ENCODE data around the gene FNDC3B. TPM values are rescaled to one million over a fixed set of nuclear protein-coding genes. Genes with fewer than 3 reads are reported as not detected.

FNDC3B gene
- total and polyA plus RNA-seq, 2 of the 8 experiments (the other 6 are each of a cell fraction or from before 2014, with no cell fraction given), result 14.1 to 44.4 TPM

- 78% methylated on average over 1 of the region's 1 CpG; no CpG with 5 or more reads in 1 of the 2 experiments for WGBS, 2 experiments (ENCODE audit: extremely low coverage in 1 of 2, insufficient coverage in 1 of 2, insufficient read length in 1 of 2, insufficient replicate concordance in 2 of 2, low coverage in 1 of 2, low lambda C conversion rate in 2 of 2, missing lambda C conversion rate in 1 of 2)
- Histone ChIP-seq H3K18ac (ENCODE audit: extremely low read depth, low read length) (no peak overlapping the region), H4K5ac (ENCODE audit: insufficient read length, low read depth, low read length) (no peak overlapping the region), H3K14ac (ENCODE audit: insufficient read length) (no peak overlapping the region), H3K27ac (ENCODE audit: low read depth, low read length) (no peak overlapping the region), H3K4me3 (ENCODE audit: extremely low read depth in 1 of 4, insufficient read depth in 2 of 4, low read depth in 3 of 4, low read length in 4 of 4) (no peak overlapping the region), H4K91ac (replicated peaks; ENCODE audit: insufficient read length, low read length) (no peak overlapping the region), H2BK20ac (ENCODE audit: low read length) (no peak overlapping the region), H3K4ac (replicated peaks; ENCODE audit: insufficient read length, low read depth, low read length) (no peak overlapping the region), H3K36me3 (ENCODE audit: control insufficient read depth in 2 of 4, insufficient read depth in 4 of 4, low read length in 3 of 4) (peaks cover 0 to 12% (median 1%) of the 10 kb centered on the region in 4 experiments; a peak in 3 of 8 replicates), H2BK5ac (ENCODE audit: low read depth, low read length) (no peak overlapping the region), H3K23ac (ENCODE audit: insufficient read length) (no peak overlapping the region), H3K9ac (replicated peaks in 1 of 4; ENCODE audit: extremely low read depth in 1 of 4, low read depth in 3 of 4, low read length in 3 of 4) (no peak overlapping the region), H3K9me3 (ENCODE audit: insufficient read depth in 2 of 2, low read depth in 1 of 2, low read length in 1 of 2) (0 out of 4 replicates have a peak, but pooled peaks cover 0 to 4% of the 10 kb centered on the region in 2 experiments), H3K79me2 (ENCODE audit: control insufficient read depth in 1 of 2, insufficient read depth in 2 of 2, low read length in 2 of 2) (no peaks in the 10 kb centered on the region), H2BK12ac (ENCODE audit: low read depth, low read length) (no peak overlapping the region), H4K8ac (ENCODE audit: extremely low read depth, insufficient read depth, low read length) (no peak overlapping the region), H3K23me2 (ENCODE audit: low read depth, low read length) (no peaks in the 10 kb centered on the region), H3K56ac (replicated peaks; ENCODE audit: insufficient read length, low read depth, low read length) (no peak overlapping the region), H2AK5ac (ENCODE audit: low read depth, low read length) (no peak overlapping the region), H3K4me1 (replicated peaks in 1 of 4; ENCODE audit: control insufficient read depth in 3 of 4, insufficient read depth in 4 of 4, low read length in 3 of 4) (no peaks in the 10 kb centered on the region), H4K20me1 (replicated peaks in 1 of 2; ENCODE audit: control insufficient read depth in 1 of 2, insufficient read depth in 2 of 2, low read length in 2 of 2) (no peaks in the 10 kb centered on the region), H3K27me3 (replicated peaks in 1 of 4; ENCODE audit: control insufficient read depth in 3 of 4, extremely low read depth in 1 of 4, insufficient read depth in 3 of 4, low read length in 3 of 4) (no peaks in the 10 kb centered on the region), H3K4me2 (ENCODE audit: insufficient read depth in 1 of 2, low read depth in 2 of 2, low read length in 2 of 2) (no peak overlapping the region), H3K79me1 (ENCODE audit: low read depth, low read length) (no peaks in the 10 kb centered on the region), H2BK15ac (ENCODE audit: low read length) (no peak overlapping the region), H2BK120ac (replicated peaks; ENCODE audit: low read depth, low read length) (no peak overlapping the region), H2AFZ (ENCODE audit: low read length) (no peak overlapping the region)
- TF ChIP-seq FOSL1 (IDR thresholded peaks at IDR 0.05; ENCODE audit: insufficient read depth, low read depth, low read length) (no peak), TAF1 (IDR thresholded peaks at IDR 0.05; ENCODE audit: low read depth, low read length) (no peak), EP300 (IDR thresholded peaks at IDR 0.05; ENCODE audit: borderline replicate concordance in 1 of 2, low read depth in 2 of 2, low read length in 2 of 2) (no peak), RAD21 (IDR thresholded peaks at IDR 0.05 in 1 of 2, conservative IDR thresholded peaks at IDR 0.05 in 1 of 2; ENCODE audit: low read depth in 2 of 2, low read length in 2 of 2) (no peak), SP2 (IDR thresholded peaks at IDR 0.05; ENCODE audit: low read length) (no peak), RNF2 (IDR thresholded peaks at IDR 0.05; ENCODE audit: borderline replicate concordance, low read depth, low read length, missing control alignments, poor library complexity, severe bottlenecking) (no peak), SRF (IDR thresholded peaks at IDR 0.05; ENCODE audit: low read depth, low read length) (no peak), RBBP5 (IDR thresholded peaks at IDR 0.05; ENCODE audit: borderline replicate concordance, low read depth, low read length) (no peak), SIX5 (IDR thresholded peaks at IDR 0.05; ENCODE audit: low read depth, low read length) (no peak), TEAD4 (IDR thresholded peaks at IDR 0.05; ENCODE audit: low read depth, low read length) (no peak), CHD2 (IDR thresholded peaks at IDR 0.05; ENCODE audit: low read length) (no peak), HDAC2 (IDR thresholded peaks at IDR 0.05; ENCODE audit: borderline replicate concordance in 1 of 2, low read depth in 2 of 2, low read length in 2 of 2) (no peak)
- ChIA-PET POLR2A (ENCODE audit: partially characterized antibody) (no interaction called here), CTCF (ENCODE audit: partially characterized antibody) (interaction anchor here (0.6 to 1.1 kb wide), 2 partner anchors 51 to 762 kb away, joined by 3 read pairs; partner anchors contain the start of gene GHSR)
- no peak for DNase-seq (ENCODE audit: low read depth in 1 of 2, low spot score in 2 of 2)
- no peak for FAIRE-seq
Observed at GRCh38 chr3:172397716-172398405, 358.5 kb downstream of the FNDC3B start.
